Ascending aorta (tissue), 2 donors: ENCODE measurements around the gene YKT6. TPM values are rescaled to one million over a fixed set of nuclear protein-coding genes. Genes with fewer than 3 reads are reported as not detected.

Experiments
- DNase-seq, 2 donors: peaks; one replicate each; pipeline ENCODE4 v3.0.0-alpha.2; 2019; ENCODE audit warnings: low spot score in 2 of 2
- H3K27ac ChIP-seq, 2 donors: fragments of 200-600 bp; sonication (generic); one replicate each; pipeline ENCODE4 v1.5.1; 2016 to 2017; ENCODE audit warnings: mild to moderate bottlenecking in 1 of 2
- H3K27me3 ChIP-seq: fragments of 200-600 bp; sonication (generic); one replicate; pipeline ENCODE4 v1.5.1; 2017
- H3K36me3 ChIP-seq, 2 donors: fragments of 200-600 bp; sonication (generic); one replicate each; pipeline ENCODE4 v1.5.1; 2016
- H3K4me1 ChIP-seq, 2 donors: fragments of 200-600 bp; sonication (generic); one replicate each; pipeline ENCODE4 v1.5.1; 2016 to 2017; ENCODE audit warnings: mild to moderate bottlenecking in 1 of 2
- H3K4me3 ChIP-seq, 2 donors: fragments of 200-600 bp; sonication (generic); one replicate each; pipeline ENCODE4 v1.5.1; 2016 to 2017; ENCODE audit warnings: mild to moderate bottlenecking in 1 of 2
- H3K9me3 ChIP-seq, 2 donors: fragments of 200-600 bp; sonication (generic); one replicate each; pipeline ENCODE4 v1.5.1; 2016
- intact Hi-C: fragments of 100-400 bp; cut with DNase I; formaldehyde crosslinking; loops from one replicate; pipeline ENCODE4 v1.15.1; 2023
- total RNA-seq: library from RNA; depleted of rRNA; stranded (reverse); fragments of >200 nt; gene quantifications from one replicate; pipeline ENCODE4 v1.1.0, GENCODE V29; 2016
- TF ChIP-seq, protein P1 (sequence below), 3 experiments: fragments of 200-600 bp in 2 of 3; fragments of 450-650 bp in 1 of 3; sonication (generic) in 2 of 3; IDR thresholded peaks; one replicate each; pipeline ENCODE4 v1.5.1; 2016 to 2019; ENCODE audit warnings: antibody characterized with exemption in 3 of 3, mild to moderate bottlenecking in 1 of 3, moderate library complexity in 1 of 3

YKT6 gene
- total RNA-seq, 1 donor from 2014 or later: 40.1 TPM

DNA sequence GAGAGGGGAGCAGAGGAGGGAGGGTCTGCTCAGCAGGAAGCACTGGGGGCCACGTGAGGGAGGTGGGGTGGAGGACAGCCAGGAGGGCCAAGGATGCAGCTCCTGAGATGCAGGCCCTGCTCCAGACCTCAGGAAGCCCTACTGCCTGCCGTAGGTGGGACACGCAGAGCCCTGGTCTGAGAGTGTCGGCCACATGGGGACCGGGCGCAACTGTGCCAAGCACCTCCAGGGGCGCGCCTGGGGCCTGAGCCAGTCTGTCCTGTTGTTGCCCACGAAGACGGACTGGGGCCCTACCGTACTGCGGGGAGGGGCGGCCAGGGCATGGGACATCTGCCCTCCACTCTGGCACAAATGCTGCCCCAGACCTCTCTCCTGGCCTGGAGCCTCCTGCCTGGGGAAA lies 31.6 kb downstream of the YKT6 start:
- TF ChIP-seq, protein P1, sequence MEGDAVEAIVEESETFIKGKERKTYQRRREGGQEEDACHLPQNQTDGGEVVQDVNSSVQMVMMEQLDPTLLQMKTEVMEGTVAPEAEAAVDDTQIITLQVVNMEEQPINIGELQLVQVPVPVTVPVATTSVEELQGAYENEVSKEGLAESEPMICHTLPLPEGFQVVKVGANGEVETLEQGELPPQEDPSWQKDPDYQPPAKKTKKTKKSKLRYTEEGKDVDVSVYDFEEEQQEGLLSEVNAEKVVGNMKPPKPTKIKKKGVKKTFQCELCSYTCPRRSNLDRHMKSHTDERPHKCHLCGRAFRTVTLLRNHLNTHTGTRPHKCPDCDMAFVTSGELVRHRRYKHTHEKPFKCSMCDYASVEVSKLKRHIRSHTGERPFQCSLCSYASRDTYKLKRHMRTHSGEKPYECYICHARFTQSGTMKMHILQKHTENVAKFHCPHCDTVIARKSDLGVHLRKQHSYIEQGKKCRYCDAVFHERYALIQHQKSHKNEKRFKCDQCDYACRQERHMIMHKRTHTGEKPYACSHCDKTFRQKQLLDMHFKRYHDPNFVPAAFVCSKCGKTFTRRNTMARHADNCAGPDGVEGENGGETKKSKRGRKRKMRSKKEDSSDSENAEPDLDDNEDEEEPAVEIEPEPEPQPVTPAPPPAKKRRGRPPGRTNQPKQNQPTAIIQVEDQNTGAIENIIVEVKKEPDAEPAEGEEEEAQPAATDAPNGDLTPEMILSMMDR (IDR thresholded peaks at IDR 0.05): no peak
- Histone ChIP-seq H3K9me3 (no peaks in the 10 kb centered on the region), H3K27me3 (no peaks in the 10 kb centered on the region), H3K36me3 (no peaks in the 10 kb centered on the region), H3K4me3 (no peak overlapping the region), H3K4me1 (no peaks in the 10 kb centered on the region), H3K27ac (no peak overlapping the region)
- no peak for DNase-seq
- intact Hi-C loops: no loop called here

GRCh38 chr7:44232901-44233715 lies 32.3 kb downstream of the YKT6 start:
- H3K27ac ChIP-seq: no peak overlapping the region
- no peak for DNase-seq
- H3K36me3 ChIP-seq: no peaks in the 10 kb centered on the region
- H3K27me3 ChIP-seq: no peaks in the 10 kb centered on the region
- H3K4me1 ChIP-seq: no peaks in the 10 kb centered on the region
- TF ChIP-seq, protein P1 (IDR thresholded peaks at IDR 0.05): no peak
- intact Hi-C loops: no loop called here
- H3K9me3 ChIP-seq: no peaks in the 10 kb centered on the region
- no peak overlapping the region for H3K4me3 ChIP-seq

GRCh38 chr7:44235066-44235465 lies 34.3 kb downstream of the YKT6 start:
- no peak for DNase-seq
- TF ChIP-seq, protein P1 (IDR thresholded peaks at IDR 0.05): no peak
- Histone ChIP-seq H3K4me3 (no peak overlapping the region), H3K27me3 (no peaks in the 10 kb centered on the region), H3K9me3 (no peaks in the 10 kb centered on the region), H3K36me3 (no peaks in the 10 kb centered on the region), H3K4me1 (no peaks in the 10 kb centered on the region), H3K27ac (no peak overlapping the region)
- intact Hi-C loops: no loop called here

DNA sequence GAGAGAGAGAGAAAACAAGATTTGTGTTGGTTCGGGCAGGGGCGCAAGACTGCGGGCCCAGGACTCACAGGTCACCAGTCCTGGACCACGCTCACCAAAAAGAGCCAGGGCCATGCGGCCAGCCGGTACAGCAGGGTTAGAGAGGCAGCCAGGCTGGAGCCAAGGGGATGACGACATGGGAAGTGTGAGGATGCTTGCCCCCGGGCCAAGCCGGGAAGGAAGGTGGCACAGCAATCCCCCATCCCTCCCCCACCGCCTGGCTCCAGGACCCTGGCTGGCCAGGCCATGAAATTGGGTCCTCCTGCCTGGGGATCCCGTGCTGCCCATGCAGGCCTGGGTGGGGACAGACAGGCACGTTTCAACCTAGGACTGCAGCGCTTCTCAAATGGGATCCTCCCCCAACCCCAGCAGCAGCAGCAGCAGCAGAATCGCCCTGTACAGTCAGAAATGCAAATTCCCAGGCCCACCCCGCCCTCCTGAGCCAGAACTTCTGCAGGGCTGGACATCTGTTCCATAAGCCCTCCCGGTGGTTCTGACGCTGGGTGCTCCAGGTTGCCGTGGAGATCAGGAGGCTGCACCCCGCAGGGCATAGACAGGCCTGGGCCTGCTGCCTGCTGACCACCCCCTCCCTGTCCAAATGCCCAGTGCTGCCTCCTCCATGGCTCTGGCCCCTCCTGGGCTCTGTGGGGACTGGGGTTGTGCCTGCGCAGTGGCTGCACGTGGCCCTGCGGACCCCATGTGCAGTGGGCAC lies 35.0 kb downstream of the YKT6 start:
- DNase-seq: no peak
- Histone ChIP-seq H3K4me3 (no peak overlapping the region), H3K9me3 (no peaks in the 10 kb centered on the region), H3K36me3 (no peaks in the 10 kb centered on the region), H3K27me3 (no peaks in the 10 kb centered on the region), H3K27ac (no peak overlapping the region), H3K4me1 (no peaks in the 10 kb centered on the region)
- TF ChIP-seq, protein P1 (IDR thresholded peaks at IDR 0.05): no peak
- intact Hi-C loops: no loop called here

GRCh38 chr7:44236333-44236728 lies 35.6 kb downstream of the YKT6 start:
- Histone ChIP-seq H3K4me1 (no peaks in the 10 kb centered on the region), H3K4me3 (no peak overlapping the region), H3K9me3 (no peaks in the 10 kb centered on the region), H3K27ac (no peak overlapping the region), H3K36me3 (no peaks in the 10 kb centered on the region), H3K27me3 (no peaks in the 10 kb centered on the region)
- TF ChIP-seq, protein P1 (IDR thresholded peaks at IDR 0.05): no peak
- DNase-seq: no peak
- intact Hi-C loops: no loop called here
